ENCODE results near the gene TRPC4AP. TPM values are rescaled to one million over a fixed set of nuclear protein-coding genes. Genes with fewer than 3 reads are reported as not detected.

TRPC4AP gene
- total RNA-seq, 1 experiment from 2014 or later = 79.0 TPM

GRCh38 chr20:34985461-34986310 is 106.9 kb downstream of the TRPC4AP start:
- BruUV-seq (replicated peaks) = no TSS peak
- Mint-ChIP-seq H3K27me3 (ENCODE audit: unreplicated experiment) (peaks cover 36% of the 10 kb centered on the region), H3K4me3 (ENCODE audit: low read depth, unreplicated experiment) (no peak overlapping the region), H3K36me3 (ENCODE audit: insufficient read depth, unreplicated experiment) (peaks cover 45% of the 10 kb centered on the region), H3K27ac (ENCODE audit: unreplicated experiment) (peak overlapping the region; percentile 32), H3K9me3 (ENCODE audit: low read depth, unreplicated experiment) (no peaks in the 10 kb centered on the region), H3K4me1 (ENCODE audit: low read depth, unreplicated experiment) (peaks cover 18% of the 10 kb centered on the region)
- TF ChIP-seq CTCF (IDR thresholded peaks at IDR 0.05; ENCODE audit: unreplicated experiment) = no peak
- intact Hi-C loops (cut with micrococcal nuclease; ENCODE audit: unreplicated experiment) = no loop called here
- DNase-seq = no peak
- CTCF ChIA-PET = interaction anchor here (0.6 to 1.3 kb wide), 5 partner anchors 15 to 164 kb away, joined by 3 to 5 read pairs (median 5); partner anchors contain the start of genes ACSS2, GSS and MYH7B

DNA sequence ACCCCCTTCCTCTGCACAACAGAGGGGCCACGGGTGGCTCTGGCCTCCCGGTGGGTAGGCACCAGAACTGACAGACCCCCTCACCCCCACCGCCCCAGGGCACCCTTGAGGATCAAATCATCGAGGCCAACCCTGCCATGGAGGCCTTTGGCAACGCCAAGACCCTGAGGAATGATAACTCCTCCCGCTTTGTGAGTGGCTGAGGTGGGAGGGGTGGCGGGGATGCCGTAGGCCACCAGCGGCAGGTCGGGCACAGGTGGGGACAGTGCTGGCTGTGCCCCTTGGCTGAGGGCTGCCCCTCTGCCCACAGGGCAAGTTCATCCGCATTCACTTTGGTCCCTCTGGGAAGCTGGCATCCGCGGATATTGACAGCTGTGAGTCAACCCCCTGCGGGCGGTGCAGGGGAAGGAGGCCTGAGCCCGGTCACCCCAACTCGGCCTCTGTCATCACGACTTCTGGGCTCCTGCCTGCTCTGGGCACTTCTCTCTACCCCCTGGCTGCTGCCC is 107.8 kb downstream of the TRPC4AP start:
- no peak for TF ChIP-seq CTCF (IDR thresholded peaks at IDR 0.05; ENCODE audit: unreplicated experiment)
- H3K36me3 Mint-ChIP-seq (ENCODE audit: insufficient read depth, unreplicated experiment) = peaks cover 39% of the 10 kb centered on the region
- peaks cover 36% of the 10 kb centered on the region for H3K27me3 Mint-ChIP-seq (ENCODE audit: unreplicated experiment)
- peaks cover 18% of the 10 kb centered on the region for H3K4me1 Mint-ChIP-seq (ENCODE audit: low read depth, unreplicated experiment)
- H3K9me3 Mint-ChIP-seq (ENCODE audit: low read depth, unreplicated experiment) = no peaks in the 10 kb centered on the region
- H3K27ac Mint-ChIP-seq (ENCODE audit: unreplicated experiment) = peak overlapping the region; percentile 32
- CTCF ChIA-PET = interaction anchor here (0.6 to 1.3 kb wide), 5 partner anchors 16 to 912 kb away, joined by 3 to 7 read pairs (median 5); partner anchors contain the start of genes ACSS2, GSS and MYH7B
- no peak overlapping the region for H3K4me3 Mint-ChIP-seq (ENCODE audit: low read depth, unreplicated experiment)
- intact Hi-C loops (cut with micrococcal nuclease; ENCODE audit: unreplicated experiment) = no loop called here
- BruUV-seq (replicated peaks) = no TSS peak
- peak; percentile 62 for DNase-seq

- TF ChIP-seq CTCF (IDR thresholded peaks at IDR 0.05; ENCODE audit: unreplicated experiment) = no peak
- no peak overlapping the region for H3K4me3 Mint-ChIP-seq (ENCODE audit: low read depth, unreplicated experiment)
- H3K27me3 Mint-ChIP-seq (ENCODE audit: unreplicated experiment) = peaks cover 36% of the 10 kb centered on the region
- H3K9me3 Mint-ChIP-seq (ENCODE audit: low read depth, unreplicated experiment) = no peaks in the 10 kb centered on the region
- intact Hi-C loops (cut with micrococcal nuclease; ENCODE audit: unreplicated experiment) = no loop called here
- no peak overlapping the region for H3K27ac Mint-ChIP-seq (ENCODE audit: unreplicated experiment)
- BruUV-seq (replicated peaks) = no TSS peak
- no peak for DNase-seq
- CTCF ChIA-PET = interaction anchor here (0.6 to 1.3 kb wide), 5 partner anchors 28 to 270 kb away, joined by 3 to 5 read pairs (median 3); partner anchors contain the start of genes ACSS2, GSS and MYH7B
- peaks cover 18% of the 10 kb centered on the region for H3K4me1 Mint-ChIP-seq (ENCODE audit: low read depth, unreplicated experiment)
- peaks cover 35% of the 10 kb centered on the region for H3K36me3 Mint-ChIP-seq (ENCODE audit: insufficient read depth, unreplicated experiment)
Measured at GRCh38 chr20:34983995-34984735, 108.4 kb downstream of the TRPC4AP start.

GRCh38 chr20:34983089-34983820 is 109.4 kb downstream of the TRPC4AP start:
- Mint-ChIP-seq H3K27me3 (ENCODE audit: unreplicated experiment) (peaks cover 36% of the 10 kb centered on the region), H3K4me3 (ENCODE audit: low read depth, unreplicated experiment) (no peak overlapping the region), H3K9me3 (ENCODE audit: low read depth, unreplicated experiment) (no peaks in the 10 kb centered on the region), H3K4me1 (ENCODE audit: low read depth, unreplicated experiment) (peaks cover 18% of the 10 kb centered on the region), H3K27ac (ENCODE audit: unreplicated experiment) (no peak overlapping the region), H3K36me3 (ENCODE audit: insufficient read depth, unreplicated experiment) (peaks cover 28% of the 10 kb centered on the region)
- no peak for DNase-seq
- CTCF ChIA-PET = interaction anchor here (0.6 to 0.7 kb wide), 2 partner anchors 107 to 271 kb away, joined by 3 read pairs; no protein-coding TSS in a partner anchor
- TF ChIP-seq CTCF (IDR thresholded peaks at IDR 0.05; ENCODE audit: unreplicated experiment) = no peak
- no TSS peak for BruUV-seq (replicated peaks)
- intact Hi-C loops (cut with micrococcal nuclease; ENCODE audit: unreplicated experiment) = no loop called here
